GM19328 (cell line): ENCODE data around the gene ABCB9.

ENCODE experiments used
- ATAC-seq: cut with Tn5 transposase; IDR thresholded peaks from one replicate; pipeline ENCODE4 v1.9.1; 2021; ENCODE audit warnings: mild to moderate bottlenecking, moderate library complexity; ENCODE audit not compliant: unreplicated experiment

Gene ABCB9

DNA sequence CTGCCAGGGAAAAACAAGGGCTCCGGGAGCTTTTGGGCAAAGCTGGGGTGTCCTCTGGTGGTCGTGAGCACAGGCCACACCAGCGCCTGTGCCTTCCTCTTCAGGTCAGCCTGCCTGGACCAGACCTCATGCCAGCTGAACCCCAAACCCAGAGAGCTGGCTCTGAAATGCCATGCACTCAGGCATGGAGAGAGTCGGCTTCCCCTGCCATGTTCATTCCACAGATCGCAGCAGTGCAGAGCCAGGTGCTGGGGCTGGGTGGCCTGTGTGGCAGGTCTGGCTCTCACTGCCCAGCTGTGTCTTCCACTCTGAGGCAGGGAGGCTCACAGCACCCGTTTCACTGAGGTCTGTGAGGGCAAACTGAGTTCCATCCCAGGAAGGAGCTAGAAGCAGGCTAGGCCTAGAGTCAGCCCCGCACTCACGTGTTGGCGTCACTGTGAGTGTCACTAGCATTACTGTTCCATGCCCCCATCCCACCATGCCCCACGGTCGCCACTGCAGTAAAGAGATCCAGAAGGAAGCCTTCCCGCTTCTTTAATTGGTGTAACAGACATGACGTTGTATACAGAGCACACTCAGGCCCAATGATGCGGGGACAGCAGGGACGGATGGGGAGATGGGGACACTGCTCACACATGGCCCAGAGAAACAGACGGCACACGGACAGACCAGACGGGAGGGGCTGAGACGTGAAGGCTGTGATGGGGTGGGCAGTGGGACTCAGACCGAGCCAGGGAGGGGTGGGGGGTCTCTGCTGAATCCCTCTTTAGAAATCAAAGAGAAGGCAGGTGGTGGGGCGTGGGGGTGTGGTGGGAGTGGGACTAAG is 16.9 kb upstream of the ABCB9 start:
- no peak for ATAC-seq

DNA sequence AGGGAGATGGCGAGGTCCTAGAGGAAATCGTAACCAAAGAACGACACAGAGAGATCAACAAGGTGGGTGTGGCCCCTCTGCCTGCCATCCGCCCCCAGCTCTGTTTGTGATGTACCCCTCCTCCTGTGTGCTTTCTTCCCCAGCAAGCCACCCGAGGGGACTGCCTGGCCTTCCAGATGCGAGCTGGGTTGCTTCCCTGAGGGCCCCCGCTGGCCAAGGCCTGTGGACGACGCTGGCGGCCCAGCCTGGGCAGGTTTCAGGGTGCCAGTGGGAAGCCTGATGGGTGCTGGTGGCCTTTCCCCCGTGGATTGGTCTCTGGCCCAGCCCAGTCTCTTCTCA is 16.2 kb upstream of the ABCB9 start:
- no peak for ATAC-seq

DNA sequence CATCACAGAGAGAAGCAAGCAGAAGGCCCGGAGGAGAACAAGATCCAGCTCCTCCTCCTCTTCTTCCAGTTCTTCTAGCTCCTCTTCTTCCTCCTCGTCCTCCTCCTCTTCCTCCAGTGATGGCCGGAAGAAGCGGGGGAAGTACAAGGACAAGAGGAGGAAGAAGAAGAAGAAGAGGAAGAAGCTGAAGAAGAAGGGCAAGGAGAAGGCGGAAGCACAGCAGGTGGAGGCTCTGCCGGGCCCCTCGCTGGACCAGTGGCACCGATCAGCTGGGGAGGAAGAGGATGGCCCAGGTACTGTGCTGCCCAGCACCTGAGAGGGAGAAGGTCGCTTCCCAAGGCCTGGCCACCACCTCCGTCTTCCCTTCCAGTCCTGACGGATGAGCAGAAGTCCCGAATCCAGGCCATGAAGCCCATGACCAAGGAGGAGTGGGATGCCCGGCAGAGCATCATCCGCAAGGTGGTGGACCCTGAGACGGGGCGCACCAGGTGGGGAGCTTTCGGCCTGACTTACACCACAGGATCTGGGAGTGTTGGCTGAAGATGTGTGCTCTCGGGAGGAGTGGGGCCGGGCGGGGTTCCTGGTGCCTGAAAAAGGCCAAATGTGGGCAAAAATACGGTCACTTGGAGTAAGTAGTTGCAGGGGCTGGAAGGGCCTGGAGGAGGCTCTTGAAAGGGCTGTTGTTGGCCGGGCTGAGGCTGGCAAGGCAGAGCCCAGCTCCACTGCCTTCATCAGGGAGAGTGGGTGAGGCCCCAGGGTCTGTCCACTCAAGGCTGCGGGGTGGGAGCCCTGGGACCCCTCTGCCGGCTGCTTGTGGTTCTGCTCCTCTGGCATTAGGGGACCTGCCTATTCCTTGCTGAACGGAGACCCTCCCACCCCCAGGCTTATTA is 15.6 kb upstream of the ABCB9 start:
- no peak for ATAC-seq

DNA sequence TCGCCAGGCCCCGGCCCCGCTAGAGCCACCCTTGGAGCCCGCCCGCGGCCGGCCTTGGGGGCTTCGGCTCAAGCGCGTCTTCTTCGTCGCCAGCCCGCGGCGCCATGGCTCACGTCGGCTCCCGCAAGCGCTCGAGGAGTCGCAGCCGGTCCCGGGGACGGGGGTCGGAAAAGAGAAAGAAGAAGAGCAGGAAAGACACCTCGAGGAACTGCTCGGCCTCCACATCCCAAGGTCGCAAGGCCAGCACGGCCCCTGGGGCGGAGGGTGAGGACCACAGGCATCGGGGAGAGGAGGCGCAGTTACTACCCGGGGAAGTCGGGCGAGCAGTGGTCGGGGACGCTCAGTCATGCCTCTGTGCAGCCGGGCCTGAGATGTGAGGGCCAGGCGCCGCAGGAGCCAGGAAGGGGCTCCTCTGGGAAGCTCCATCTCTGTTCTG is 14.8 kb upstream of the ABCB9 start:
- ATAC-seq: no peak

DNA sequence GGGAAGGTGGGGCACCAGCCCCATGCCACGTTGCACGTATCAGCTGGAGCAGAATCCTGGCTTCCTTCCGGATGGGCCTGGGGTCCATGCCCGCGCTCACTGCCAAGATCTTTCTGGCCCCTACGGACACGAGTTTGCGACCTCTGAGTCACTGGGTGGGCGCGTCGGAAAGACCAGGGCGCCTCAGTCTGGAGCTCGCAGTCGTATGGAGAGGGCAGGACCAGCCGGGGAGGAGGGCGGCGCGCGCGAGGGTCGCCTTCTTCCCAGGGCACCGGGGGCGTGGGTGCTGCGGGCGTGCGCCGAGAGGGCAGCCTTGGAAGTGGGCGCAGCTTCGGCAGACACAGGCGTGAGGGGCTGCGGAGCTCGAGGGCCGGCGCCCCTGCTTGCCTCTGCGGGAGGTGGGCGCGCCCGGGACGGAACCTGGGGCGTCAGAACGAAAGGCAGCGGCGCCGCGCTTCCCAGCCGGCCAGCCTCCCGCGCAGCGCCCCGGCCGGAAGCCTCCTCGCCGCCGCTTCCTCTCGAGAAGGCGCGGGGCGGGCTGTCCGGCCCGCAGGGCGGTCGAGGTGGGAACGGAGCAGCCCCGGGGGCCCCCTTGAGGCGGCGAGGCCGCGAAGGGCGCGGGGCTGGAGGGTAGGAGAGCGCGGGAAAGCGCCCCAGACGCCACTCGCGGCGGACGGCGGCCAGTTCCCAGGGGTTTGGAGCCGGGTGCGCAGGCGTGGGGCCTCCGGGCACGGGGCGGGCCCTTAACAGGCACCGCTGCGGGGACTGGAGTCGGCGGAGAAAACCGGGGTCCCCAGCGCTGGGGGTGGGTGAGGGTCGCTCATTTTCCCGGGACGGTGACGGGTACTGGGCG is 14.1 kb upstream of the ABCB9 start, which contains the start of gene ARL6IP4:
Gene ARL6IP4, plus strand, starts transcription at position 499 of the 853 bp plus-strand sequence. CDS start 459 bp downstream, outside the sequence.
- ATAC-seq: peak; percentile 57

DNA sequence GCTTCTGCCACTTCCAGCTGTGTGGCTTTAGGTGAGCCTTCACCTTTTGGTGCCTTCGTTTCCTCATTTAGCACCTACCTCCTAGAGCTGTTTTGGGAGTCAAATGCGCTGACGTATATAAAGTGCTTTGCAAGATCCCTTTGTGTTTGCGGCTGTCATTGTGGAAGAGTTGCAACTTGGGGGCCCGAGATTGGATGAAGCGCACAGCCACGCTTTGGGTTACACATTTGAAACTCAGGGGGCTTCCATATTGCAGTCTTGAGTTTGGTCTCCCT is 13.6 kb upstream of the ABCB9 start:
- no peak for ATAC-seq

DNA sequence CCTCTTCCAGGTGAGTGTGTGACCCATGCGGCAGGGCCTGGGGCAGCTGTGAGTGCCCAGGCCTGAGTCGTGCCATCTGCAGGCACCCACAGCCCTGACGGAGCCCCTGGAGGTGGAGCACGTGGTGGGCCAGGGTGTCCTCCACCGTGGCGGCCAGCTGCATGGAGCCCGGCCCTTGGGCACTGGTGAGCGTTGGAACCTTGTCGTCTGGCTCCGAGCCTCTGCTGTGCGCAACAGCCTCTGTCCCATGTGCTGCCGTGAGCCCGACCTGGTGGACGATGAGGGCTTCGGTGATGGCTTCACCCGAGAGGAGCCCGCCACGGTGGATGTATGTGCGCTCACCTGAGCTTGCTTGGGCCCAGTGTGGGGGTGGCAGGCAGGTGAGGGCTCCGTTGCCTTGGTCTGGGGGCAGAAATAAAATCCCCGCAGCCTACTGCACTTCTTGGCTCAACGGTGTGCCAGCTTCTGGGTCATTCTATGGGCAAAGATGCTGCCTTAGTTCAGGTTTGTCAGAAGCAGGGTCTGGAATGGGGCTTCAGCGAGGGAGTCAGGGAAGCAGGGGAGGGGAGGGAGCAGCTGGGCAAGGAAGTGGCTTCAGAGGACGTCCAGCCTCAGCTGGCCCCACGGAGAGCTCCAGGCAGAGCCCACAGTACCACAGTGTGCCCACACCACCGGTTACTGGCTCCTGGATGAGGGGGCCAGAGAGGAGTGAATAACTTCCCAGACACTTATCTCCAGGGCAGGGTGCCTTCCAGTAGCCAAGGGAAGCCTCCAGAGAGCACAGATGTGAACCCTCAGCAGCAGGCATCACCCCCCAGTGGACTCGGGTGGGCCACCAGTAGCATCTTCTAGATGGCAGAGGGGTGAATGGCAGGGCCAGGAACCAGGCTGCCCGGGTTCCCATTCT is 13.0 kb upstream of the ABCB9 start:
- no peak for ATAC-seq

DNA sequence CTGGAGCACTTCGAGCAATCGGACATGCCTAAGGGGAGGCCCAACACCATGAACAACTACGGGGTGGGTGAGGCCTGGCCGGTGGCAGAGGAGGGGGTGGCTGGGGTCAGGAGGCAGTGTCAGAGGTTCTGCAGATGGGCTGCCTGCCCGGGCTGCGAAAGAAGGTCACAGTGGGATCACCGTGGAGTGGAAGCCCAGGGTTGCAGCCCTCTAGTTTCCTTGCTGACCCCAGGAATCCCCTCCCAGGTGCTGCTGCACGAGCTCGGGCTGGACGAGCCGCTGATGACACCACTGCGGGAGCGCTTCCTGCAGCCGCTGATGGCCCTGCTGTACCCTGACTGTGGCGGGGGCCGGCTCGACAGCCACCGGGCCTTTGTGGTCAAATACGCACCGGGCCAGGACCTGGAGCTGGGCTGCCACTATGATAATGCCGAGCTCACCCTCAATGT is 12.3 kb upstream of the ABCB9 start:
- no peak for ATAC-seq

DNA sequence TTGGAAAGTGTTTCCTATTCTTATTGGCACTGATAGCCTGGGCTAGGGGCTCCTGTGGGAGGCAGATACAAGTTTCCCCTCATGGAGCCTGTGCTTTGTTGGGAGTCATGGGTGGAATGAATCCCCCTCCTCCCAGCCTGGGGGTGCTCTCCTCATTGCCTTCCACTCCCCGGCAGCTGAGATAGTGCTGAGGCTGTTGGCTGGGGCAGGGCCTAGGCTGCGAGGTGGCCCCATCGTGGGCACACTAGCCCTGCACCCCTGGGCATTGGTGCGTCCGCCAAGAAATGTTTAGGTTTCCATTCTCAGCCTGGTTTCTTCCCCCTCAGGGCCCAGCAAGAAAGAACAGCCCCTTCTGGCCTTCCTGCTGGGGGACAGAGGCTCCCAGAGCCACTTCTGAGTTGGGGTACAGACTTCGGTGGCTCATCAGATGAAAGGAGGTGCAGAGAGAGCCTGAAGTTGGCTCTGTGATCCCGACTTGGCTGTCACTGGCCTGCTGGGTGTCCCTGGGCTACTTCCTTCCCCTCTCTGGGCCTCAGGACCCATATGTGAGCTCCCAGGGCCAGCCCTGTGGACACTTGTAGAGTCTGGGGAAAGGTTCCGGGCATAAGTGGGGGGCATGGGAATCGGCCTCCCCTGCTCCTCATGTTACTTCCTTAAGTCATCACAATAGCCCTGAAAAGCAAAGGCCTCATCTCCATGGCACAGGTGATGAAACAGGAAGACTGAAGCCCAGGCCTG is 11.6 kb upstream of the ABCB9 start:
- no peak for ATAC-seq

DNA sequence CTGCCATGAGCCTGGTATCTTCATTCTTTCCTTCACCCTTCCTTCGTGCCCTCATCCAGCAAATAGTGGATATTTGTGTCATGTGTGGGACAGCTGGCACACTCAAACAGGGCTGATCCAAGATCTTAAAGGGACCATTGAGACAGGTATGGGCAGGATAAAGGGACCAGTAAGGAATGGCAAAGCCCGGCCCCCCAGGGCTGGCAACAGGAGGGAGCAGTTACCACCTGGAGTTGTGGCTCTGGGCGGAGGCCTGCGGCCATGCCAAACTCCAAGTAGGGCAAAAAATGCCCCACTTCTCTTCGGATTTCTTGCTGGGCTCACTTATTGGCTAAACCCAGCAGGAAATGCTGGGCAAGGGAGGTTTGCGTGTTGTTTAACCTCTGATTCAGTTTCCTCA is 10.9 kb upstream of the ABCB9 start:
- ATAC-seq: no peak

DNA sequence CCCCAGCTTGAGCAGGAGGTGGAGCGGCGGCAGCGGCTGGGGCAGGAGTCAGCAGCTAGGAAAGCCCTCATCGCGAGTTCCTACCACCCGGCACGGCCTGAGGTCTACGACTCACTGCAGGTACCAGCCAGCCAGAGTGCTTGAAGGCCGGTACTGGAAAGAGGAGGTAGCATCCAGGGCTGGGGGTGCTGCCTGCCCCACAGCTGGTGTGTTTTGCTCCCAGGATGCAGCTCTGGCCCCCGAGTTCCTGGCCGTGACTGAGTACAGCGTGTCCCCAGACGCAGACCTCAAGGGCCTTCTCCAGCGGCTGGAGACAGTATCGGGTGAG is 10.3 kb upstream of the ABCB9 start:
- no peak for ATAC-seq

DNA sequence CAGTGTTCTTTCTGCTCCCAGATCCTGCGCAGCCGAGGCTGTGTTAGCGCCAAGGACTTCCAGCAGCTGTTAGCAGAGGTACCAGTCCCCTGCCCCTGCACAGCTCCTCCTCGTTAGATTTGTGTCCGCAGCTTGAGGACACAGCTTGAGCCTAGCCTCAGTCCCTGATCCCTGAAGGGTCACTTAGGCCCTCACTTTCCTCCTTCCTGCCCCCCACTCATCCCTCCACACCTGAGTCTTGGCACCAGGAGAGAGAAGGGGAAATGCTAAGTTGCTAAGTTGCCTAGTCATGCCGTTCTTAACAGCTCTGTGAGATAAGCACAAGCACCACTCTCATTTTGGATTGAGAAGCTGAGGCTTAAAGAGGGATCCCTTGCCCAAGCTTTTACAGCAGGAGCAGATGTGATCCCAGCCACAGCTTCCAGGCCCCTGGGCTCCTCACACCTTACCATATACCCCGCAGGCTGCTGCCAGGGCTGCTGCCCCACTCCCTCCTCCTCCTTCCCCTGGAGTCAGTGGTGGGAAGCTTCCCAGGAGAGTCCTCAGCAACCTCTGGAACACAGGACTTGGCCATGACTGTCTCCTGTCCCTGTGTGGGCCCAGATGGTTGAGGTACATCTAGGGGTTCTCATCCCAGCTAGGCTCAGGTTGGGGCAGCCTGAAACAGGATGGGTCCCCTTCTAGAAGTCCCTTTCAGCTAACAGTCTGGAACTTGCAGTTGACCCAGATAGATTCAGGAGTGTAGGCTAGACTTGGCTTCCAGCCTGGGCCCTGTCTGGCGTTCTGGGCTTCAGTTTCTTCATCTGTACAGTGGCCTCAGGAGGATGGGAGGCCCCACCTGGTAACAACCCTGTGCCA is 9.8 kb upstream of the ABCB9 start:
- no peak for ATAC-seq

DNA sequence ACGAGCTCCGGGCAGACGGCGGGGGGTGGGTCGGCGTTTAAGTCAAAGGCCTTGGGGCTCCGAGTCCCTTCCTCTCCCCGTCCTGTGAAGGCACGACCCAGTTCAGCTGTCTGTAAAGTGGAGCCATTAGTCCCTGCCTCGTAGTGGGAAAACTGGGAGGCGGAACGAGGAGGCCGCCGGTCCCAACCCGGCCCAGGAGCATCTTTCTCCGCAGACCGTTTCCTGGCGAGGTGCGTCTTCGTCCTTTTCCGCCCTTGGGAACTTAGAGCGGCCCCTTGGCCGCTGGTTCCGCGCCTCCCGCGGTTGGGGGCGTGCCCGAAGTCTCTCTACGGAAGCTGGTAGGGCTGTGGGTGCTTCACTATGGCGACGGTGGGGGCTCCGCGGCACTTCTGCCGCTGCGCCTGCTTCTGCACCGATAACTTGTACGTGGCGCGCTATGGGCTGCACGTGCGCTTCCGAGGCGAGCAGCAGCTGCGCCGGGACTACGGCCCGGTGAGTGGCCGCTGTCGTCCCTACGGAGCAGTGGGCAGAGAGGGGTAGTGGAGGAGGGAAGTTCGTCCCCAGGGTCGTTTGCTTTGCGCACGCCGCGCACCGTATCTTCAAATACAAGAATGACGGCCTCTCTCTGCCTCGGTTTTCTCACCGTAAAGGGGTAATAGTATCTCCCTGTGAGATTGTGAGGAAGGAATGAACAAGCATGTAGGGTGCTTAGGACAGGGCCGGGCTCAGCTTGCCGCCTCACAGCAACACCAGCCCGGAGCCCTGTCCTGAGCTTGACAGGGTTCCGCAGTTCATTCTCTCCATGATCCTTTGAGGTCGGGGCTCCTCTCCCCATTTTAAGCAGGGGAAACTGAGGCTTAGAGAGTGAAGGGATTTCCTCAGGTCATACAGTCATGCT is 8.9 kb upstream of the ABCB9 start, which contains the start of gene OGFOD2:
Gene OGFOD2, plus strand, starts transcription at position 353 of the 898 bp plus-strand sequence. Its CDS starts 8 bp downstream, at position 361.
- ATAC-seq: peak; percentile 64

DNA sequence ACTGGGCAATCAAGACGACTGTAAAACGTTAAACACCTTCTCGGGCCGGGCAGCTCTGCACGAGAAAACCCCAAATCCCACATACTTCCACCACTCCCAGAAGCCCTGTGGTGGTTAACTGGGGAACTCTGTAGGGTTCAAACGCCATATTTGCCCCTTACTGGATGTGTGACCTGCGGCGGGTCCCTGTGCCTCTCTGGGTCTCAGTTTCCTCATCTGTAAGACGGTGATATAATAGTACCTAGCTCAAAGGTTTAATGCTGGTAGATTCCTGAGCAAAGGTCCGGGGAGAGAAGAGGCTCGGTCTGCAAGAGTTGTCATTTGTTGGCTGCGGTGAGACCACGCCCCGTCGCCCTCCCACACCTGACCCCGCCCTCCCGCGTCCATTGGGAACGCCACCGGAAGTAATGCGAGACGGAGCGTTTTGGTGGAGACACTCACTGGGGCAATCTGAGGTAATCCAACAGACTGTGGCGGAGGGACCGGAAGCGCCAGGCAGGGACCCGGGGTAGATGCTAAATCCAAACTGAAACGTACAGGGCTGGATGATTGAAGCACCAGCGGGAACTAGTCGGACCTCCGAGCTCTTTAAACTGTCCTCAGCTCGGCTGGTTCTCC is 8.1 kb upstream of the ABCB9 start:
- ATAC-seq: peak; percentile 81

DNA sequence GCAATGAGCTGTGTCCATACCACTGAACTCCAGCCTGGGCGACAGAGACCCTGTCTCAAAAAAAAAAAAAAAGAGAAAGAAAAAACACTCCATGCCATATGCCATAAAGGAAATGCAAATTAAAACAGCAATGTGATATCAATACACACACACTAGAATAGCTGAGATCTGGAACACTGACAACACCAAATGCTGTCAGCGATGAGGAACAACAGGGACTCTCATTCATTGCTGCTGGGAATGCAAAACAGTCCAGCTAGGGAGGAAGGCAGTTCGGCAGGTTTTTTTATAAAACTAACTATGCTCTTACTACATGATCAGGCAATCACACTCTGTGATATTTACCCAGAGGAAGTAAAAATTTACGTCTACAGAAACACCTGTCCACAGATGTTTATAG is 3.4 kb upstream of the ABCB9 start:
- ATAC-seq: no peak

DNA sequence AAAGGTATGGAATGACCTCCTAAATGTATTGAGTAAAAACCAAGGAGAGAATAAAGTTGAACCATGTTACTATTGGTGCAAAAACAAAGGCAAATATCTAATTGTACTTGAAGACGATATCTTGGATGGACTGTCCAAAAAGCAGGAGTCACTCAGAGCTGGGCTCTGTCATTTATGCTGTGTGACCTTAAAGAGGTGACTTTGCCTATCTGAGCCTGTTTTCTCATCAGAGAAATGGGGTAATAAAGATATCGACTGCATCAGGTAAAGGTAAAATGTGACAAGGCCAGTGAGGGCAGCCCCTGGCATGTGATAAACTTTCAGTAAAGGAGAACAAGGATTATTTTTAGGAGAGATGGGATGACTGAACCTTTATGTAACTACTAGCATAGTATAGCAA is 1.8 kb upstream of the ABCB9 start:
- ATAC-seq: no peak
